AG20443 (cell line): ENCODE data around the gene SEC24D.

Experiments used
- DNase-seq: peaks from one replicate; pipeline ENCODE4 v3.0.0; 2012; ENCODE audit warnings: low spot score, mixed read lengths

The SEC24D gene

DNA sequence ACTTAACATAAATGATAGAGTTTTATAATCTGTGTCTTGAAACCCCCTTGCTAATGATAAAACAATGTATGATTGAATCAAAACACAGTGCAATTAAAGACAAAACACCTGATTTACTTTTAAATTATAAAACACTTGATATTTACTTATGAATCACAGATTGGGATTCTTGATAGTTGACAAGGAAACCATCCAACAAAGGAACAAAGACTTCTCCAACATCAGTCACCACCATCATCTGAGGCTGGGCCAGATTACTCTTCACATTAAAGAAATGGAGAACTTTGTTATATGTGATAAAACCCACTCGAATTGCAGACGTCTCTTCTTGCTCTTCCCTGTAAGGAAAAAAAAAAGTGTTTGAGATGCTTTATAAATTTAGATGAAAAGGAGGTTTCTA is 83.4 kb downstream of the SEC24D start:
- no peak for DNase-seq

DNA sequence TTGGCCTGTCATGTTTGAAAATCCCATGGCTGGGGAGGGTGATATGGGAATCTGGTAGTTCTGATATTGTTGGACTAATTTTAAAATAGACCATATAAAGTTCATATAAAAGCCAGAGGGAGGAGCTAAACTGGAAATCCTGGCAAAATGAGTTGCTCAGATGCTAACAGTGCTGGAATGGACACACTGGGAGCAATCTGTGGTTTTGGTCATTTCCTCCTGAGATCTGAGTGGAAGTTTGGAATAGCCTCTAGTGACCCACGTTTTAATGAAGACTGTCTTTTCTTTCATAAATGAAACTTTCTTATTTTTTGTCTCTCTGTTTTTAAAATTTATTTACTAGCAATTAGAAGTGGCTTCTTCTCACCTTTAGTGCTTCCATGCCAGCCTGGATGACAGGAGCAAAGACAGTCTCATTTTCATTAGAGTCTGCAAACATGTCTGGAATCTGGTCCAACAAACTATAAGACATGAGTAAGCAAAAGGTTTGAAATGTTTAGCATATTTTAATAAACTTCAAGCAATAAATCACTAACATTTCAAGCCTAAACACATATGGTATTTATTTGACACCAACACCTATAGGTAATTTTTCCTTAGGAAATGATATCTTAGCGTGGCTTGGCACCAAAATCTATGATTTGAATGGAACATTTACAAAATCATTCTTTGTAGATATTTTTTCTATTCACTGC is 84.2 kb downstream of the SEC24D start:
- DNase-seq = peak; percentile 62

- no peak for DNase-seq
Measured at GRCh38 chr4:118749347-118749988, 86.5 kb downstream of the SEC24D start.

- no peak for DNase-seq
Measured at GRCh38 chr4:118746251-118746919, 89.5 kb downstream of the SEC24D start.

DNA sequence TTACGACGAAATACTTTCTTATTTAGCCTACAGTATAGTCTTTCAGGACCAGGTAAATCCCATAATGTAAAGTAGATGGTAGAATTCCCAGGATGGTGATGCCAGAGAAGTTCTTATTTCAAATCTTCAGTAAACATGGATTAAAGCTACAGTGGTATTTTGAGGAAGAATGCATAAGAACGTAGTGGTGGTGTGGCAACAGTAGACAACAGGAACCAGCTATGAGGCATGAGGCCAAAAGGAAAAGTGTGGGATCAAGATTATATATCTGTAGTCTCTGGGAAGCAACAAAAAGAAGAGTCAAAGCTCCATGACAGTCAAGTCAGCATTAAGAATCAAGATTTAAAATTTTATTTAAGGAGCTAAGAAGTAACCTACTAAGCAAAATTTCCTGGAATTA is 90.6 kb downstream of the SEC24D start:
- DNase-seq = no peak

GRCh38 chr4:118743867-118744266 is 92.1 kb downstream of the SEC24D start:
- DNase-seq = peak; percentile 58

DNA sequence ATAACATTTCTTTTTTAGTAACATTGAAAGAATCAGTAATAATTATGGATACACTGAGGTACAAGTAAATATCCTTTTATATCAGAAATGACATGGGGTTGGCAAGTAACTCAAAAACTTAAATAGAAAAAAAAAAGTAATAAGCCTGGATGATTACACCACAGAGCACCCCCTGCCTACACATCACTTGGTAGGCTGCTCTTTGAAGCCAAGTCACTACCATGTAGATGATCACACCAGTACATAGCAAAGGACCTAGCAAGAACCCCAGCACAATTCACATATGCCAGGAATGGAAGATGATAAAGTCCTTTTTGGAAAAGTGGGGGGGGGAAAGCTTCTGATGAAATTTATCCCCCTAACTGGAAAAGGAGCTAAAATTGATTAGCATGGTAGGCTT is 93.9 kb downstream of the SEC24D start:
- no peak for DNase-seq

- peak; percentile 17 for DNase-seq
Measured at GRCh38 chr4:118741301-118741855, 94.5 kb downstream of the SEC24D start.

DNA sequence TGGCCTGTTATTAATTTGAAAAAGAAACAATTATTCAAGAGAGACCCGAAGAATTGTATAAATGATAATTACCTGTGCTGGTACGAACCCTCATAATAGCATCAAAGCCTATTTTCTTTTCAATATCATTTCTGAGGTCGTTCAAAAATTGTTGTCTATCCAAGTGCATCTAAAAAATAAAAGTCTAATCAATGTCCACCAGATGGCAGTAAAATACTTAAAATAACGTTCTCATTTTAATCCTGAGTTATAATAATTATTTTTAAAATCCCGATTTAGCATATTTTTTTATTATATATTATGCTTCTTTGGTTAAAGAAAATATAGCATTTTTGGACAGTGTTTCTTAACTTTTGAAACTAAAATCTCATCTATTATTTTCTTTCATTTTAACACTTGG is 95.1 kb downstream of the SEC24D start:
- no peak for DNase-seq

DNA sequence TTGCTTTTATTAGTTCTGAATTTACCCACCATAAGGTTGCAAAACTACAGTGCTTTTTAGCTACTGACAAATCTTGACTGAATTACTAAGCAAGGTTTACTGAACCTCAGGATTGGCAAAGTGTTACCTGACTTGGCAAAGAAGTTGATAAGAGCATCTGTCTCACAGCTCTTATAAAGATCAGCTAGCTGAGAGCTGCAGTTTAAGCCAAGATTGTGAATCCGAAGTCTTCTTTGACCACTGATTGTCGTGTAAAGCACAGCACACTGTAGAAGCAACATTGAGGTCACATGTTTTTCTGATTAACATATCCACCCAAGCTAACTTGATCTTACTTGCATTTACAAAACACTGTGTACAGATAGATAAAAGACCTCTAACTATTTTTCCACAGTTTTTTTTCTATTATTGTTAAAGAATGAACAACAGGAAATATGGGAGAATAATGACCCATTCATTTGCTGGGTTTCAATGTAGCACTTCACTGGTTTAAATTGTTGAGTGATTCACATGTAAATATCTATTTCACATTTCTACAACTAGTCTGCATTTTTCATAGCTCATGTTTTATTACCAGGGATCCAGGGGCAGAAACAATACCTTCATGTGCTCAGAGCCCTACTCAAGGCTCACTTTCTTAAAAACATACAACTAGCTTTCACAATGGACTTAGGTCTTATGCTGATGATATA is 96.8 kb downstream of the SEC24D start:
- no peak for DNase-seq

GRCh38 chr4:118738090-118738489 is 97.8 kb downstream of the SEC24D start:
- DNase-seq = no peak

GRCh38 chr4:118736900-118737299 is 99.0 kb downstream of the SEC24D start:
- no peak for DNase-seq

GRCh38 chr4:118734491-118735205 is 101.3 kb downstream of the SEC24D start:
- no peak for DNase-seq

DNA sequence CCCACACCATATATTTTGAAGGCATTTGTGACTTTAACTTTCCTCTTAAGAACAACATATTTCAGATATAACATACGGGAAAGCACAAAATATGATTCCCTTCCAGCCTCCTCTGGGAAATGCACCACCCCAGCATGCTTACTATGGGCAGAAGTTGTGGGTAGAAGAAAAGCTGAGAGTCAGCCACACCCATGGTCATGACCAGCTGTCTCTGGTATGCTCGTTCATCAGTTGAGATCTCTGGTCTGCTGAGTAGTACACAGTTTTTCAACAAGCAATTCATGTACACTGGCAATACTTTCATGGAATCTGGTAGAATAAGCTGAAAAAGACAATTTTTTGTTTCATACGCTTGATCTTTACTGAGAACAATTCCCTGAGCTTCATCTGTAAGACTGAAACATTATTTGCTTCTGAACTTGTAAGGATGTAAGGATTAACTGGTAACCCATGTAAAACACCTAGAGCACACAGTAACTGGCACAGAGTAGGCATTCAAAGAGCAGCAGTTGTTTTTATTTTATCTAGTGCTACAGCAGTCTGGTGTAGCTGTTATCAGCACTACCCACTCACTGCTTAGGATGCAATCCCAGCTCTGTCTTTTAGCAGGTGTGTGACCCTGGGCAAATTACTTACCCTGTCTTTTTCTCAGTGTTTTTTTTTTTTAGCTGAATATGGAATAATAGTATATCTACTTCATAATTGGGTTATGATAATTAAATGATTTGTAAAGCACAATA is 103.2 kb downstream of the SEC24D start:
- DNase-seq = peak; percentile 81

GRCh38 chr4:118730683-118731082 is 105.2 kb downstream of the SEC24D start:
- DNase-seq = no peak

- peak; percentile 18 for DNase-seq
Measured at GRCh38 chr4:118729287-118730286, 106.3 kb downstream of the SEC24D start.

DNA sequence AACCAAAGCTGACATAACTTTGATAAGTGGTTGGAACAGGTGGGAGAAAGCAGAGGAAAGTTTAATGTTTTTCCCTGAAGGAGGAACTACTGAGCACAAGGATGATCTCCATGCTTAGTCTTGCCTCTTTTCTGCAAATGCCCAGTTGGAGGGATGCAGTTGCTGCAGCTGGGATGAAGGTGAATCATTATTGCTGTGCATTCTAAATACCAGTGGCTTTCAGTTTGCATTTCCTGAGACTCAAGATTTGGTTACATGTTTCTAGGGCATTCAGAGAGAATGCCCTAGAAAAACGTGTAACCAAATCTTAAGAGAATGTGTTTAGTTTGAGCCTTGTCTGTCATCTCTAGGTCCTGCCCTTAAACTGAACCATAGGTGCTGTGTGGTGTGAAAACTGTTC is 108.6 kb downstream of the SEC24D start:
- no peak for DNase-seq

- no peak for DNase-seq
Measured at GRCh38 chr4:118723369-118723768, 112.6 kb downstream of the SEC24D start.

DNA sequence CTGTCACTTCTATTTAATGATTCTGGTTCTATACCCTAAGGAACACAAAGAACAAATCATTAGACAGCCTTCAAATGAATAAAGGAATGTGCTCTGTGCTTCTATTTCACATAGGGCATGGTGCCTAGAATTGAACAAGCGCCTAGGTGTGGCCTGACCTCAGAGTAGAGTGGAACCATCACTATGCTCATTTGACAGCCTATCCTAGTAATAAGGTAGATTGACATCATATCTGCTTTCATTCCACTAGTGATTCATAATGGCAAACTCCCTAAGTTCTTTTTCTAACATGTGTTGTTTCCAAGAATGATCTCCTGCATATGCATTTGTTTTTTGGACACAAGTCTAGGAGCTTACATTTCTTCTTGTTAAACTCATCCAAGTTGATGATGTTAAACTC is 114.2 kb downstream of the SEC24D start:
- DNase-seq = no peak
